GM13976 (cell line): ENCODE measurements around the gene NHSL1.

ENCODE experiments used
- DNase-seq: peaks from one replicate; pipeline ENCODE4 v3.0.0; 2012; ENCODE audit warnings: low spot score
- in situ Hi-C: fragments of 300-500 bp; cut with MboI; formaldehyde crosslinking; loops from one replicate; pipeline ENCODE4 v1.12.0; 2022; ENCODE audit warnings: low sequenced_read_pairs, mixed read lengths, inconsistent platforms; ENCODE audit not compliant: unreplicated experiment
- TF ChIP-seq, protein P1 (sequence below): IDR thresholded peaks from 2 replicates; pipeline ENCODE4 v1.5.1; 2012; ENCODE audit warnings: borderline replicate concordance, mild to moderate bottlenecking; ENCODE audit not compliant: insufficient read depth; ENCODE audit errors: extremely low read depth, missing control alignments, control extremely low read depth

The NHSL1 gene

DNA sequence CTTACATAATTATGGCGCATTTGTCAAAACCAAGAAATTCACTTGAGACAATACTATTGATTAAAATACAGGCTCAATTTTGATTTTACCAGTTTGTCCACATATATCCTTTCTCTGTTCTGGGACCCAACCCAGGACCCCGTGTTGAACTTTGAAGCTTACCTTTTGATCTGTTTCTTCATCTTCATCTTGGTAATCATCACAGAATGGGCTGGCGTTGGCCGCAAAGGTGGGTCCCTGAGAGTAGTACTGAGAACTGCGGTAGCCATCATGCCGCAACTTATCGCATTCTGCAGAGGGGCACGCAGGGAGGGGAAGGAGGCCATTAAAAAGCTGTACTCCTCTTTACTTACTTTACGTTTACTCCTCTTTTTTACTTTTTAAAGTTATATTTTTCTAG, 26.1 kb downstream of the NHSL1 start:
- in situ Hi-C loops: no loop called here

DNA sequence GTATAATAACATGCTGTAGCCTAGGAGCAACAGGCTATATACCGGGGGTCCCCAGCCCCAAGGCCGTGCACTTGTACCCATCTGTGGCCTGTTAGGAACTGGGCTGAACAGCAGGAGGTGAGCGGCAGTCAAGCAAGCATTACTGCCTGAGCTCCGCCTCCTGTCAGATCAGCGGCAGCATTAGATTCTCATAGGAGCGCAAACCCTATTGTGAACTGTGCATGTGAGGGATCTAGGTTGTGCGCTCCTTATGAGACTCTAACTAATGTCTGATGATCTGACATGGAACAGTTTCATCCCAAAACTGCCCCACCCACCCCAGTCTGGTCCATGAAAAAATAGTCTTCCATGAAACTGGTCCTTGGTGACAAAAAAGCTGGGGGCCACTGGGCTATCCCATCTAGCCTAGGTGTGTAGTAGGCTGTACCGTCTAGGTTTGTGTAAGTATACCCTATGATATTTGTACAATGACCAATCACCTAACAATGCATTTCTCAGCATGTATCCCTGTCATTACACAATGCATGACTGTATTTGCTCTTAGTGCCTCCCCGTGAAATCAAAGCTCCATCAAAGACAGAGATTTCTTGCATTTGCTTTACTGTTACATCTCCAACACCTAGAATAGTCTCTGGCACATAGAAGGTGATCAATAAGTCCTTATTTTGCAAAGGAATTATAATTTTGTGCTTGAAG, 30.8 kb downstream of the NHSL1 start:
- no peak for DNase-seq
- in situ Hi-C loops: no loop called here
- TF ChIP-seq, protein P1, sequence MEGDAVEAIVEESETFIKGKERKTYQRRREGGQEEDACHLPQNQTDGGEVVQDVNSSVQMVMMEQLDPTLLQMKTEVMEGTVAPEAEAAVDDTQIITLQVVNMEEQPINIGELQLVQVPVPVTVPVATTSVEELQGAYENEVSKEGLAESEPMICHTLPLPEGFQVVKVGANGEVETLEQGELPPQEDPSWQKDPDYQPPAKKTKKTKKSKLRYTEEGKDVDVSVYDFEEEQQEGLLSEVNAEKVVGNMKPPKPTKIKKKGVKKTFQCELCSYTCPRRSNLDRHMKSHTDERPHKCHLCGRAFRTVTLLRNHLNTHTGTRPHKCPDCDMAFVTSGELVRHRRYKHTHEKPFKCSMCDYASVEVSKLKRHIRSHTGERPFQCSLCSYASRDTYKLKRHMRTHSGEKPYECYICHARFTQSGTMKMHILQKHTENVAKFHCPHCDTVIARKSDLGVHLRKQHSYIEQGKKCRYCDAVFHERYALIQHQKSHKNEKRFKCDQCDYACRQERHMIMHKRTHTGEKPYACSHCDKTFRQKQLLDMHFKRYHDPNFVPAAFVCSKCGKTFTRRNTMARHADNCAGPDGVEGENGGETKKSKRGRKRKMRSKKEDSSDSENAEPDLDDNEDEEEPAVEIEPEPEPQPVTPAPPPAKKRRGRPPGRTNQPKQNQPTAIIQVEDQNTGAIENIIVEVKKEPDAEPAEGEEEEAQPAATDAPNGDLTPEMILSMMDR: no peak

More for the DNA sequence above, 26.1 kb downstream of the NHSL1 start:
- TF ChIP-seq, protein P1: no peak
- no peak for DNase-seq

DNA sequence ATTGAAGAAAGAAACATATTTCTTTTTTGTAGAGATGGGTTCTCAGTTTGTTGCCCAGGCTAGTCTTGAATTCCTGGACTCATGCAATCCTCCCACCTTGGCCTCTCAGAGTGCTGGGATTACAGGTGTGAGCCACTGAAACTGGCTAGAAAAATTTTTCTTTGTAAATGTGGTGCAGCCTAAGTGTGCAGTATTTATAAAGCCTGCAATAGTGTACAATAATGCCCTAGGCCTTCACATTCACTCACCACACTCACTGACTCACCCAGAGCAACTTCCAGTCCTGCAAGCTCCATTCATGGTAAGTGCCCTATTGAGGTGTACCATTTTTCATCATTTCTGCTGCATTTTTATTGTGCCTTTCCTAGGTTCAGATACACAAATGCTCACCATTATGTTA, 31.4 kb downstream of the NHSL1 start:
- TF ChIP-seq, protein P1: no peak
- in situ Hi-C loops: no loop called here
- no peak for DNase-seq

DNA sequence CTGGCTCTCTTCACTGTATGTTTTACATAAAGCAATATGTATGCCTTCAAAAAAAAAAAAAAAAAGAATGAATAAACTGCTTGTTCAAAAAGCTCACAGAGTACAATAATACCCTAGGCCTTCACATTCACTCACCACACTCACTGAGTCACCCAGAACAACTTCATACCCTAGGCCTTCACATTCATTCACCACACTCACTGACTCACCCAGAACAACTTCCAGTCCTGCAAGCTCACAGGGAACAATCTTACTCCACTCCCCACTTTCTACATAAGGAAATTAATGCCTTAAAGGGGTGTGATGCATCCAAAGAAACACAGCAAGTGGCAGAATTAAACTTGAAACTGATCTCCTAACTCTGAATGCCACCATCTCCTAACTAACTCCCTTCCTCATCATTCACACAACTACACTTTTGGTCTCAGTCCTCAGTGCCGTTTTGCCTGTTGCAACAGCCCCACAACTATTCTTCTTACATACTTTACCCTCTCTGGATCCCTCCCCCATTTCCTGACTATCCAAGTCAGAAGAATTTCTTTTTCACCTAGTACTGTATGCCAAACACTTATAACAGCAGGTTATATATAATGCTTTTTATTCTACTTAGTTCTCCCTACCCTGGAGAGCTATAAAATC, 34.2 kb downstream of the NHSL1 start:
- in situ Hi-C loops: no loop called here
- no peak for DNase-seq
- TF ChIP-seq, protein P1: no peak

DNA sequence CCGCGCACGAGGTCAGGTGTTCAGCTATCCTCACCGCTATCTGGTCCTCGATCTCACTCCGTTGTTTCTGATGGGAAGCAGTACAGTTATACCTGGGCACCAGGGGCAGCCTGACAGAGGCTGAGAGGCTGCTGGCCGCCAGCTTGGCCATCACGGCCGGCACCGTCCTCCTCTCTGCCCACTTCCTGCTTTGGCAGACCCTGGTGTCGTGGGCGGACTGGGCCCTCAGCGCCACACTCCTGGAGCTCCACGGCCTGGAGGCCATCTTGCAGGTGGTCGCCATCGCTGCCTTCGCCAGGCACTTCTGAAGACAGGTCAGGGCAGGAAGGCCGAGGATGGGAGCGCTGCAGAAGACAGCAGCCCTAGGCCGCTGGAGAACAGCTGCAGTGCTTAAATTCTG, 35.2 kb downstream of the NHSL1 start:
- in situ Hi-C loops: no loop called here
- DNase-seq: no peak
- TF ChIP-seq, protein P1: no peak

DNA sequence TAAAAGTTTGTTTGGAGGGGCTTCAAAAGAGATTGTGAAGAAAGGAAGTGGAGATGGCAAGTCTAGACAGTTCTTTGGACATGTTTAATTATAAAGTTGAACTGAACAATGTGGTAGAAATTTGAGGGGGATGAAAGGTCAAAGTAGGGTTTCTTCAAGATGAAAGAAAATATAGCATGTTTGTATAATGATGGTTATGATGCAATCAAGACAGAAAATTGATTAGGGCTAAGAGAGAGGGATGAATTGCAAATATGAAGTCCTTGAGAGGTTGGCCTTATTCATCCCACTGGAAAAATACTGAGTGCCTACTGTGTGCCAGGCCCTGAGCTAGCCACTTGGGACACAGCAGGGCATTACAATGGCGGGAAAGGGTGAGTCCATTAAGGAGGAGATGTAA, 37.6 kb downstream of the NHSL1 start:
- TF ChIP-seq, protein P1: no peak
- in situ Hi-C loops: no loop called here
- DNase-seq: no peak

DNA sequence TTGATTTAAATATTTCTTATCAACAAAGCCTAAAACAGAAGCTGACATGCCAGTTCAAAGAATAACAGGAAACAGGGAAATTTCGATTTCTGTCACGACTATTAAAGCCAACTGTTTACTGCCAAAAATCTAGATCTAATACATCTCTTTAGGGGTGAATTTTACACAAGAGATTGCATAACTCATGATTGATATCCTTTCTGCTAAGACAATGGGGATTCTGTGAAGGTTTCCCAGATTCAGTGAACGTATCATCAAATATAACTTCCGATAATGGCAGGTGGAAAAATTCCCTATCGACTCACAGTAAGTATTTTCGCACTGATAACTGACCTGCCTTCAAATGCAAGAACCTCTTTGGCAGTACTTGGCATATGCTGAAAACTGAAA, 42.9 kb downstream of the NHSL1 start:
- no peak for DNase-seq
- TF ChIP-seq, protein P1: no peak
- in situ Hi-C loops: no loop called here
